Naive thymus-derived CD8-positive, alpha-beta T cell (primary cell): ENCODE measurements around the gene KNDC1. TPM values are rescaled to one million over a fixed set of nuclear protein-coding genes. Genes with fewer than 3 reads are reported as not detected.
A peak's percentile ranks its signal among the peaks of the same experiment; 100 is the strongest.
"Not testable (repeated sequence)": the region's sequence is repeated elsewhere in the genome, so short reads cannot be mapped to it uniquely, and the experiment has no call there.

Experiments used
- ATAC-seq, 2 donors: fragments of 150-1000 bp; cut with Tn5 transposase in 1 of 2; sonication (Bioruptor Pico), chemical (Tn5 transposase) in 1 of 2; 1 replicate in 1 of 2; 2 replicates in 1 of 2; pipeline ENCODE4 v1.10.0; 2021; ENCODE audit warnings: mild to moderate bottlenecking in 2 of 2, moderate library complexity in 2 of 2
- POLR2A ChIA-PET: fragments of 350-600 bp; sonication (Branson Sonifier 250); formaldehyde crosslinking; loops from one replicate; lab custom pipeline; 2021; ENCODE audit warnings: antibody characterized with exemption; lab: Charles Lee
- DNase-seq, 10 donors: peaks; one replicate each; pipeline versions ENCODE4 v3.0.0 to v3.0.0-alpha.2; 2020 to 2022
- H3K27ac Mint-ChIP-seq, 10 donors: one replicate each; pipeline ENCODE4 v1.8.0; 2020 to 2022; ENCODE audit warnings: mild to moderate bottlenecking in 10 of 10, mixed read lengths in 10 of 10, moderate library complexity in 4 of 10, inconsistent platforms in 1 of 10
- H3K27me3 Mint-ChIP-seq, 5 donors: one replicate each; pipeline ENCODE4 v1.8.0; 2021 to 2022; ENCODE audit warnings: mixed read lengths in 5 of 5
- H3K36me3 Mint-ChIP-seq, 3 donors: one replicate each; pipeline ENCODE4 v1.8.0; 2020 to 2022; ENCODE audit warnings: mixed read lengths in 3 of 3, mild to moderate bottlenecking in 2 of 3, inconsistent platforms in 1 of 3
- H3K4me1 Mint-ChIP-seq, 4 donors: one replicate each; pipeline ENCODE4 v1.8.0; 2021 to 2022; ENCODE audit warnings: mixed read lengths in 4 of 4
- H3K4me3 Mint-ChIP-seq, 10 donors: one replicate each; pipeline ENCODE4 v1.8.0; 2020 to 2022; ENCODE audit warnings: mild to moderate bottlenecking in 10 of 10, mixed read lengths in 10 of 10, moderate library complexity in 6 of 10, inconsistent platforms in 1 of 10
- H3K9me3 Mint-ChIP-seq, 9 donors: one replicate each; pipeline ENCODE4 v1.8.0; 2020 to 2022; ENCODE audit warnings: mixed read lengths in 9 of 9, mild to moderate bottlenecking in 3 of 9, inconsistent platforms in 1 of 9, moderate library complexity in 1 of 9
- polyA plus RNA-seq, 3 donors: library from polyadenylated mRNA; unstranded; fragments of 300-500 nt; fragmentation: Illumina TruSeq; gene quantifications; one replicate each; pipeline ENCODE4 v1.2.3, GENCODE V29; 2021
- total RNA-seq, 8 experiments: library from RNA in 2 of 8; stranded (reverse) in 2 of 8; gene quantifications; one replicate each; pipeline ENCODE4 v1.2.3 and lab custom pipeline; 2021 to 2026

KNDC1 gene
- total and polyA plus RNA-seq, 5 experiments from 2014 or later = 0.49 TPM; not detected in 4

- H3K4me3 Mint-ChIP-seq, DNase-seq, POLR2A ChIA-PET, H3K4me1 Mint-ChIP-seq, ATAC-seq: not testable (repeated sequence)
- Mint-ChIP-seq H3K27me3 (peaks cover 33 to 65% (median 48%) of the 10 kb centered on the region in 5 donors), H3K9me3 (peaks cover 4 to 42% (median 11%) of the 10 kb centered on the region in 9 donors), H3K36me3 (peaks cover 0 to 27% (median 2%) of the 10 kb centered on the region in 3 donors), H3K27ac (peak overlapping the region in 1 of 10 donors; percentile 11)
These were observed 8.9 kb upstream of the KNDC1 start for GRCh38 chr10:133151071-133151470.

- peaks cover 0 to 23% (median 2%) of the 10 kb centered on the region in 3 donors for H3K36me3 Mint-ChIP-seq
- H3K4me1 Mint-ChIP-seq = no peaks in the 10 kb centered on the region
- DNase-seq (no peak), ATAC-seq (no peak)
- POLR2A ChIA-PET = no interaction called here
- H3K27me3 Mint-ChIP-seq = peaks cover 29 to 60% (median 43%) of the 10 kb centered on the region in 5 donors
- H3K9me3 Mint-ChIP-seq = peaks cover 4 to 38% (median 11%) of the 10 kb centered on the region in 9 donors
- H3K27ac Mint-ChIP-seq = no peak overlapping the region
- H3K4me3 Mint-ChIP-seq = no peak overlapping the region
These were observed 8.5 kb upstream of the KNDC1 start for GRCh38 chr10:133151543-133151972.

- H3K4me1 Mint-ChIP-seq = no peaks in the 10 kb centered on the region
- no peak overlapping the region for H3K27ac Mint-ChIP-seq
- POLR2A ChIA-PET = no interaction called here
- no peaks in the 10 kb centered on the region for H3K36me3 Mint-ChIP-seq
- peaks cover 0 to 13% (median 0%) of the 10 kb centered on the region in 9 donors for H3K9me3 Mint-ChIP-seq
- no peak for DNase-seq
- no peak overlapping the region for H3K4me3 Mint-ChIP-seq
- no peak for ATAC-seq
- peaks cover 12 to 31% (median 28%) of the 10 kb centered on the region in 5 donors for H3K27me3 Mint-ChIP-seq
These were observed 5.6 kb upstream of the KNDC1 start for GRCh38 chr10:133154411-133154810.

DNA sequence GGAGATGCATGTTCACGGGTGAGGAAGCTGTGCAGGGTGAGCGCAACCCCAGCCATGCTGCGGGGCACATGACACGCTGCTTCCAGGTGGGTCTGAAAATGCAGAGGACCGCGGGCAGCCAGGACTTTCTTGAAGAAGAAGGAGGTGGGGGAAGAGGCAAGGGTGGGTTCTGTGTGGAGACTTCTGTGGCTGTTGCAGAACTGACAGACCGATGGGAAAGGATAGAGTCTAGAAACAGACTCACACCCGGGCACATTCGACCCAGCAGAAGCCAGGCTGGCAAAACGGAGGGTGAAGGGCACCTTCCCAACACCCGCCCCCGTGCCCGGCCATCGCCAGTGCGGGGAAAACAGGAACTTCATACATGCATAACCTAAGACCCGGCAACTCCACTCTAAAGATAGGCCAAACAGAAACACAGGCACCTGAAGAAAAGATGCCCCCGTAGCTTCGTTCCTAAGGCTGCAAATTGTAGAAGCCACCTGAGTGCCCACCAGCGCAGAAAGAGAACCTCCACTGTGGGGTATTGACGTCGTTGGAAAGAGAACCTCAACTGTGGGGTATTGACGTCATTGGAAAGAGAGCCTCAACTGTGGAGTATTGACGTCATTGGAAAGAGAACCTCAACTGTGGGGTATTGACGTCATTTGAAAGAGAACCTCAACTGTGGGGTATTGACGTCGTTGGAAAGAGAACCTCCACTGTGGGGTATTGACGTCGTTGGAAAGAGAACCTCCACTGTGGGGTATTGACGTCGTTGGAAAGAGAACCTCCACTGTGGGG is 4.8 kb upstream of the KNDC1 start:
- peaks cover 5 to 24% (median 20%) of the 10 kb centered on the region in 5 donors for H3K27me3 Mint-ChIP-seq
- no peak overlapping the region for H3K4me3 Mint-ChIP-seq
- H3K27ac Mint-ChIP-seq = no peak overlapping the region
- no peaks in the 10 kb centered on the region for H3K4me1 Mint-ChIP-seq
- peaks cover 0 to 5% (median 0%) of the 10 kb centered on the region in 9 donors for H3K9me3 Mint-ChIP-seq
- POLR2A ChIA-PET = no interaction called here
- DNase-seq (no peak), ATAC-seq (no peak)
- H3K36me3 Mint-ChIP-seq = no peaks in the 10 kb centered on the region

DNA sequence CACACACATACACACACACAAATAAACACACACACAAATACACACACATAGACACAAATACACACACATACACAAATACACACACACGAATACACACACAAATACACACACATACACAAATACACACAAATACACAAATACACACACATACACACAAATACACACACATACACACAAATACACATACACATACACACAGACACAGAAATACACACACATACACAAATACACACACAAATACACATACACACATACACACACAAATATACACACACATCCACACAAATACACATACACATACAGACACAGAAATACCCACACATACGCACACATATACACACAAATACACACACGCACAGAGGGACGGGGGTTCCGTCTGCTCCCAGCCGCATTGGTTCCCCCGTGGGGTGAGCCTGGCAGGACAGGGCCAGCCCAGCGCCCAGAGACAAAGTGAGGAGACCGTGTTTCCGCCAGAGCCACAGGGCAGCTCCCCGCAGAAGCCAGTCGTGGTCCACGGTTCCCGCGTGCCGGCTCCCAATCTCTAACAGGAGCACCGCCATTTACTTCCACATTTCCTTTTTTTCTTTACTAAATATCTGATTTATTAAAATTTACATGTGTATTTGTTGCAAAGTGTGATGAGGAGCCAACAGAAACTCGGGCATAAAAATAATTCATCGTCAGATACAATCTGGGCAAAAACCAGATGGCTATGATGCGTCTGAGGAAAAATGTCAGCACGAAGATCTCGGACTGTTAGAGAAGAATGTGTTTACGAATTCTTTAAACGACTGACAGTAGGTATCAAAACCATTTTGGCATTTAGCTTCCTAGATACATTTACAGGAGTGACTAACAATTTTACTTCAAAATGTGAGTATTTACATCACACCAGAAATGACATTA is 3.1 kb upstream of the KNDC1 start:
- DNase-seq (no peak), ATAC-seq (no peak)
- POLR2A ChIA-PET = no interaction called here
- H3K4me3 Mint-ChIP-seq = peak overlapping the region in 1 of 10 donors; percentile 0
- H3K27me3 Mint-ChIP-seq = peaks cover 3 to 24% (median 10%) of the 10 kb centered on the region in 5 donors
- no peaks in the 10 kb centered on the region for H3K4me1 Mint-ChIP-seq
- no peaks in the 10 kb centered on the region for H3K36me3 Mint-ChIP-seq
- H3K9me3 Mint-ChIP-seq = peaks cover 0 to 4% (median 0%) of the 10 kb centered on the region in 9 donors
- H3K27ac Mint-ChIP-seq = no peak overlapping the region

- POLR2A ChIA-PET = no interaction called here
- no peak for ATAC-seq
- peaks cover 5 to 27% (median 11%) of the 10 kb centered on the region in 5 donors for H3K27me3 Mint-ChIP-seq
- H3K4me3 Mint-ChIP-seq = peak overlapping the region in 2 of 10 donors; percentile 0 to 62
- H3K4me1 Mint-ChIP-seq = no peaks in the 10 kb centered on the region
- H3K36me3 Mint-ChIP-seq = no peaks in the 10 kb centered on the region
- no peak for DNase-seq
- no peak overlapping the region for H3K27ac Mint-ChIP-seq
- H3K9me3 Mint-ChIP-seq = peaks cover 0 to 4% (median 0%) of the 10 kb centered on the region in 9 donors
These were observed 2.2 kb upstream of the KNDC1 start for GRCh38 chr10:133157662-133158436.

GRCh38 chr10:133158437-133158755 is 1.6 kb upstream of the KNDC1 start:
- Mint-ChIP-seq H3K4me1 (no peaks in the 10 kb centered on the region), H3K36me3 (no peaks in the 10 kb centered on the region), H3K27ac (no peak overlapping the region), H3K9me3 (peaks cover 0 to 4% (median 0%) of the 10 kb centered on the region in 9 donors), H3K27me3 (peaks cover 7 to 32% (median 14%) of the 10 kb centered on the region in 5 donors), H3K4me3 (peak overlapping the region in 1 of 10 donors; percentile 62)
- POLR2A ChIA-PET = no interaction called here
- ATAC-seq (no peak), DNase-seq (no peak)

DNA sequence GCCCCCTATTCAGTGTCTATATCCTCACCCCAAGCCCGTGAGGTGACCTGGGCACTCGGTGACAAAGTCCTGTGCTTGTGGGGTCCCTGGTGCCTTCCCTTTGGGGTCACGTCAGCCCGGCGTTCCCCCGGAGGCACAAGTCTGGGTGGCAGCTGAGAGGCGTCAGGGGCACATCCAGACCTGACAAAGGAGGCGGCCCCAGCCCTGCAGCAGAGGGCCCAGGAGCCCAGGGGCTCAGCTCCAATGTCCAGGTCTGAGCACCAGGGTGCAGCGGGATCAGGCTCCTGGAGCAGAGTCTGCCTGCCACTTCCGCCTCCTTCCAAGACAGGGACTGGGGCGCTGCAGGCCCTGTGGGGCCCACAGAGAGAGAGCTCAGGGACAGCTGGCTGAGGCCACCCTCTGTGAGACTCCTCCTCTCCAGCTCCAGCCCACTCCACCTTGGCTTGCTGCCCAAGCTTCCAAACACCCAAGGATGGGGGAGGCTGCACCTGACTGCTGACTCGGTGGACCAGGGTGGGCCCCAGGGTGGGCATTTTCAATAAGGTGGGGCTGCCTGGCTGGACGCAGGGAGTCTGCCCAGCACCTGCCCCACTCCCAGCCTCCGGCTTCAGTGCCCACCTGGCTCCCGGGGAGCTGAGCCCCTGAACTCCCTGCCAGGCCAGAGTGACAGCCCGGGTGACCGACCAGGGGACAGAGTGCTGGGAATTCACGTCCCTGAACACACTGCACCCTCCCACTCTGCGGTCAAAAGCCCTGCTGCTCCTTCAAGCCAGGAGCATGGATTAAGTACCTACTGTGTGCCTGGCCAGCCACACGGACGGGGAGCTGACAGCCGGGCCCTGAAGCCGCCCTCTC is 1.0 kb upstream of the KNDC1 start:
- no peak for DNase-seq
- POLR2A ChIA-PET = no interaction called here
- no peaks in the 10 kb centered on the region for H3K4me1 Mint-ChIP-seq
- H3K36me3 Mint-ChIP-seq = no peaks in the 10 kb centered on the region
- ATAC-seq = no peak
- peaks cover 0 to 4% (median 0%) of the 10 kb centered on the region in 9 donors for H3K9me3 Mint-ChIP-seq
- peak overlapping the region in 5 of 10 donors; percentile 14 to 45 (median 18) for H3K4me3 Mint-ChIP-seq
- H3K27ac Mint-ChIP-seq = no peak overlapping the region
- H3K27me3 Mint-ChIP-seq = peaks cover 7 to 34% (median 17%) of the 10 kb centered on the region in 5 donors

DNA sequence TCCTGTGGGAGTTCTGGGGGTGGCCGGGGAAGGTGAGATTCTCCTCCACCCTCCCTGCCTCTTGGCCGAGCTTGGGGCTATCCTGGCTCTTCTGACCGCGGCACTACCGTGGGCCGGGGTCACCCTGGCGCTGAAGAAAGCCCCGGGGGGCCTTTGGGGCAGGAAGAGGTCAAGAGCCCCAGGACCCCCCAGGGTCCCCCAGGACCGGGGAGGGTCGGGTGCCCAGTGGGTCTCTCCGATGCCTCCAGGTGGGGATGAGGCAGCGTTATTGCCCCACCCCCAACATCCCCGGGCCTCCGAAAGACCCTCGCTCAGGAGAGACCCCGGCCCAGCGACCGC is 439 bp upstream of the KNDC1 start:
- Mint-ChIP-seq H3K27me3 (peaks cover 7 to 34% (median 16%) of the 10 kb centered on the region in 5 donors), H3K27ac (no peak overlapping the region), H3K9me3 (peaks cover 0 to 4% (median 0%) of the 10 kb centered on the region in 9 donors), H3K36me3 (no peaks in the 10 kb centered on the region), H3K4me1 (no peaks in the 10 kb centered on the region), H3K4me3 (peak overlapping the region in 1 of 10 donors; percentile 14)
- DNase-seq (no peak), ATAC-seq (no peak)
- POLR2A ChIA-PET = no interaction called here

GRCh38 chr10:133160826-133161471 is 930 bp downstream of the KNDC1 start:
- DNase-seq (no peak), ATAC-seq (no peak)
- H3K9me3 Mint-ChIP-seq = no peaks in the 10 kb centered on the region
- no peaks in the 10 kb centered on the region for H3K4me1 Mint-ChIP-seq
- H3K27me3 Mint-ChIP-seq = peaks cover 7 to 34% (median 14%) of the 10 kb centered on the region in 5 donors
- POLR2A ChIA-PET = no interaction called here
- no peak overlapping the region for H3K27ac Mint-ChIP-seq
- H3K36me3 Mint-ChIP-seq = no peaks in the 10 kb centered on the region
- H3K4me3 Mint-ChIP-seq = peak overlapping the region in 5 of 10 donors; percentile 9 to 65 (median 42)

GRCh38 chr10:133161486-133162109 is 1.6 kb downstream of the KNDC1 start:
- Mint-ChIP-seq H3K9me3 (no peaks in the 10 kb centered on the region), H3K27me3 (peaks cover 10 to 37% (median 17%) of the 10 kb centered on the region in 5 donors), H3K27ac (no peak overlapping the region), H3K4me1 (no peaks in the 10 kb centered on the region), H3K4me3 (peak overlapping the region in 3 of 10 donors; percentile 42 to 65 (median 56)), H3K36me3 (no peaks in the 10 kb centered on the region)
- no peak for ATAC-seq
- POLR2A ChIA-PET = no interaction called here
- no peak for DNase-seq
